ENCODE data around the gene GATAD2A. TPM values are rescaled to one million over a fixed set of nuclear protein-coding genes. Genes with fewer than 3 reads are reported as not detected.

The GATAD2A gene
- total and polyA plus RNA-seq, 4 donors: 7.1 to 23.7 (median 18.2) TPM

GRCh38 chr19:19530889-19531288 lies 125.4 kb downstream of the GATAD2A start:
- no peak for DNase-seq (ENCODE audit: low spot score)
- no peak overlapping the region for H3K27ac ChIP-seq (ENCODE audit: low read depth in 1 of 2, low read length in 2 of 2)
- H3K4me1 ChIP-seq (ENCODE audit: control insufficient read depth in 4 of 4, insufficient read depth in 4 of 4, low read length in 3 of 4): peaks cover 0 to 7% (median 3%) of the 10 kb centered on the region in 4 donors
- no peaks in the 10 kb centered on the region for H3K9me3 ChIP-seq (ENCODE audit: control insufficient read depth in 4 of 4, low read length in 3 of 4)
- TF ChIP-seq EGR1 (IDR thresholded peaks at IDR 0.05; ENCODE audit: low read depth in 2 of 2) (no peak), HNF4G (IDR thresholded peaks at IDR 0.05) (no peak), GABPA (IDR thresholded peaks at IDR 0.05 in 1 of 2, conservative IDR thresholded peaks at IDR 0.05 in 1 of 2) (no peak), HNF4A (conservative IDR thresholded peaks at IDR 0.05) (no peak)
- H3K9ac ChIP-seq (ENCODE audit: low read depth in 1 of 2, low read length in 2 of 2): no peak overlapping the region
- H3K4me3 ChIP-seq (ENCODE audit: low read depth in 1 of 3, low read length in 3 of 3): no peak overlapping the region
- 86% methylated on average over 4 of the region's 4 CpGs for WGBS
- peaks cover 0 to 10% (median 6%) of the 10 kb centered on the region in 4 donors for H3K36me3 ChIP-seq (ENCODE audit: control insufficient read depth in 4 of 4, insufficient read depth in 3 of 4, low read depth in 1 of 4, low read length in 3 of 4)
- H3K27me3 ChIP-seq (ENCODE audit: control insufficient read depth in 4 of 4, insufficient read depth in 4 of 4, low read length in 3 of 4): no peaks in the 10 kb centered on the region

- TF ChIP-seq YY1 (IDR thresholded peaks at IDR 0.05): no peak
- TF ChIP-seq FOXA1 (IDR thresholded peaks at IDR 0.05): no peak
- no peak for TF ChIP-seq HNF4A (conservative IDR thresholded peaks at IDR 0.05)
- peak; percentile 89 for TF ChIP-seq CTCF (IDR thresholded peaks at IDR 0.05; ENCODE audit: low read depth, low read length, missing input control)
- no peak for TF ChIP-seq MAX (IDR thresholded peaks at IDR 0.05)
- no peak for TF ChIP-seq EGR1 (IDR thresholded peaks at IDR 0.05; ENCODE audit: low read depth in 2 of 2)
- no peak for TF ChIP-seq JUND (IDR thresholded peaks at IDR 0.05)
- TF ChIP-seq TAF1 (conservative IDR thresholded peaks at IDR 0.05): no peak
- TF ChIP-seq HNF4G (IDR thresholded peaks at IDR 0.05): no peak
- TF ChIP-seq FOXA2 (IDR thresholded peaks at IDR 0.05): no peak
- no peak for TF ChIP-seq GABPA (IDR thresholded peaks at IDR 0.05 in 1 of 2, conservative IDR thresholded peaks at IDR 0.05 in 1 of 2)
- no peak for TF ChIP-seq REST (IDR thresholded peaks at IDR 0.05)
- TF ChIP-seq RAD21 (IDR thresholded peaks at IDR 0.05): peak; percentile 92 to 97
- TF ChIP-seq NR2F2 (IDR thresholded peaks at IDR 0.05): no peak
- no peak for TF ChIP-seq SP1 (IDR thresholded peaks at IDR 0.05)
- TF ChIP-seq ZBTB33 (IDR thresholded peaks at IDR 0.05): no peak
- no peak overlapping the region for H3K9ac ChIP-seq (ENCODE audit: low read depth in 1 of 2, low read length in 2 of 2)
- H3K36me3 ChIP-seq (ENCODE audit: control insufficient read depth in 4 of 4, insufficient read depth in 3 of 4, low read depth in 1 of 4, low read length in 3 of 4): peaks cover 0 to 5% (median 3%) of the 10 kb centered on the region in 4 donors
- H3K4me3 ChIP-seq (ENCODE audit: low read depth in 1 of 3, low read length in 3 of 3): no peak overlapping the region
- H3K27ac ChIP-seq (ENCODE audit: low read depth in 1 of 2, low read length in 2 of 2): no peak overlapping the region
- no peaks in the 10 kb centered on the region for H3K9me3 ChIP-seq (ENCODE audit: control insufficient read depth in 4 of 4, low read length in 3 of 4)
- peak; percentile 89 for DNase-seq (ENCODE audit: low spot score)
- no peaks in the 10 kb centered on the region for H3K27me3 ChIP-seq (ENCODE audit: control insufficient read depth in 4 of 4, insufficient read depth in 4 of 4, low read length in 3 of 4)
- 22% methylated on average over 48 of the region's 48 CpGs for WGBS
- H3K4me1 ChIP-seq (ENCODE audit: control insufficient read depth in 4 of 4, insufficient read depth in 4 of 4, low read length in 3 of 4): peaks cover 0 to 7% (median 3%) of the 10 kb centered on the region in 4 donors
These were observed 126.7 kb downstream of the GATAD2A start for GRCh38 chr19:19531951-19532805.
